ENCODE measurements around the gene WDFY4.
A peak's percentile ranks its signal among the peaks of the same experiment; 100 is the strongest.

The WDFY4 gene

GRCh38 chr10:48690791-48691660 lies 6.4 kb downstream of the WDFY4 start:
- DNase-seq (ENCODE audit: low spot score), result no peak

- no peak for DNase-seq (ENCODE audit: low spot score)
These were observed 7.3 kb downstream of the WDFY4 start for GRCh38 chr10:48691812-48692528.

- no peak for DNase-seq (ENCODE audit: low spot score)
These were observed 8.1 kb downstream of the WDFY4 start for GRCh38 chr10:48692748-48693147.

DNA sequence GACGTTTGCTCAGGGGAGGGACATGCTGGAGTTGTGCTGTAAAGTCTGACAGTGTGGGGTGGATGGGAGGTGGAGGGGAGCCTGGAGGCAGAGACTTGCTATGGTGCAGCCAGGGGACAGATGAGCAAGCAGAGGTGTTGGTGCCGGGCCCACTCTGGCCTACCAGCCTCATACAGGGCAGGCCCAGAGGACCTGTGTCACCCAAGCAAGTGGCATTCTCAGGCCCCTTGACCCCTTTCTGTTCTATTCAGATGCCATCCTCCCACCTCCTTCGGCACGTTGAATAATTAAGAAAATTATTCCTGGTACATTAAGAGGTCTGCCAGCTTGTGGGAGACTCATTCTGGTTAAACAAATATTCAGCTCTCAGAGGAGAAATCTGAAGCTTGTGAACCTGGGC lies 8.5 kb downstream of the WDFY4 start:
- DNase-seq (ENCODE audit: low spot score), result no peak

- DNase-seq (ENCODE audit: low spot score), result no peak
These were observed 9.8 kb downstream of the WDFY4 start for GRCh38 chr10:48694371-48695030.

DNA sequence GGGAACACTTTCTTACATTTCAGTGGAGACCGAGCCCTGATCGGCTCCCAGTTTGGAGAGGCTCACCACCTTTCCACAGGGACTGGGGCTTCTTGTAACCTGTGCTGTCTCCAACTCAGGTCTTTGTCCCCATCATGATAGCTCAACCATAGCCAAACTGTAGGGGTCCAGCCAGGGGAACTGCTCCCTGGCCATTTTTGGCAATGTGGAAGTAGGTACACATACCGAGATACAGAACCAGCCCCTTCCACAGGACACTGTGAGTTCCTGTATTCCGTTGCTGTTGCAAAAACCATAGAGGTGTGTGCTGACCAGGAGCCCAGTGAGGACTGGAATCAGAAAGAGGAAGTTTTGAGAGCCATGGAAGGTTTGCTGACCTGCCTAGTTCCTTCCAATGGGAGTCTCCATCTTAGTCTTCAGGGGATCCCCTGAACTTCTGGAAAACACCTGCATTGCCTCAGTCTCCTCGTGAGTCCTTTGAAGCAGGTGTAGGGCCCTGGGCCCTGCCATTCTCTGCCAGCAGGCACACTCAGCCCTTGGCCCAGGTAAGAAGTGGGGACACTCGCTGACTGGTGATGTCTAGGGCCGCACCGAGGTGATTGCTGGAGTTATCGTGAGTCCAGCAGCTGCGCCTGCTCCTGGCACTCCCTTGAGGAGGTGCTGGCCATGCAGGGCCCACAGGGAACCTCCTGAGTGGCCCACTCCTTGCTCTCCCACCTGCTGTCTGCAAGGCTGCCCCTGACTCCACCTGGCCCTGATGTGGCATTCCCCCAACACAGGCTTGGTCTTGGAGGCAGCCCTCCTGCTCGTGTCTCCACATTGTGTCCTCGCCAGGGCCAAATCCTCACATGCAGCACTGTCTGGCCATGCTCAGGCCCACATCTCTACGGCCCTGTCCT lies 11.2 kb downstream of the WDFY4 start:
- no peak for DNase-seq (ENCODE audit: low spot score)

- no peak for DNase-seq (ENCODE audit: low spot score)
These were observed 11.8 kb downstream of the WDFY4 start for GRCh38 chr10:48696535-48696873.

GRCh38 chr10:48697091-48697490 lies 12.4 kb downstream of the WDFY4 start:
- no peak for DNase-seq (ENCODE audit: low spot score)

GRCh38 chr10:48697821-48698764 lies 13.4 kb downstream of the WDFY4 start:
- no peak for DNase-seq (ENCODE audit: low spot score)

DNA sequence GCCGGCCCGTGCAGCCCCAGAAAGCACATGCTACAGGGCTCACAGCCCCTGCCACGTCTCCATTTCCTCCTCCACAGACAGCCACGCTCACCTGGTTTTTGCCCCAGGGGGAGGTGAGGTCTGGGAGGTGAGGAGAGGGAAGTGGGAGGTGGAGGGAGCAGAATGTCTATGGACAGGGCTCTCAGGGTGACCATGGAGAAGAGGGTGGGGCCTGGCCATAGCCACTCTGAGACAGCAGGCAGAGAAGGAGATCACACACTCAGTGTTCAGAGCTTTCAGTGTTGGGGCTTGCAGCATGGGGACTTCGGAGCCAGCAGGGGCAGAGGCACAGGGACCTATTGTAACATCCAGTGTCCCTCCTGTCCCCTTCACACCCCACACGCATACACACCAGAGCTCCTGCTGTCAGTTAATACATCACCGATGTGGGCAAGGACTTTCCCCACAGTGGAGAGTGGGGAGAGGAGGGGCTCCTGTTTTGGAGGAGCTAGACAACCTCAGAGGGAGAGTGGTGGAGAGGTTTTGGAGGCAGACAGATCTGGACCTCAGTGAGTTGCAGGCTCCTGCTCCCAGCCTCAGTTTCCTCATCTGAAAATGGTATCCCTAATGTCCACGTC lies 14.4 kb downstream of the WDFY4 start:
- peak; percentile 6 for DNase-seq (ENCODE audit: low spot score)

DNA sequence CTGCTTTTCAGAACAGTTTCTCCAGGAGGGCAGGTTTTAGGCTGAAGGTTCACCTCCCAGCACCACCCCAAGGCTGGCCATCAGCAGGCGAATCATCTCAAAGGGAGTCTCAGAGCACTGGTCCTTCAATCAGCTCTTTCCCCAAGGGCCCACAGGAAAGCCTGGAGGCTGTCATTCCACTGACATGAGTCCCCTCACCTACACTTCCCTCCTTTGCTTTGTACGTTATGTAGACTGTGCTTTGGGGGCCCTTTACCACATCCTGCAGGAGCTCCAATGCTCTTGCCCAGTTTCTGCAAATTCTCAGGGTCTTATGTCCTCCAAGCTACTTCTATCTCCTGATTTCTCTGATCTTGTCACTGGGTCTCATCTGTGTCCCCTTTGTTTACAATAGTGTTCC lies 15.4 kb downstream of the WDFY4 start:
- no peak for DNase-seq (ENCODE audit: low spot score)

- DNase-seq (ENCODE audit: low spot score), result no peak
These were observed 15.8 kb downstream of the WDFY4 start for GRCh38 chr10:48700493-48700892.

DNA sequence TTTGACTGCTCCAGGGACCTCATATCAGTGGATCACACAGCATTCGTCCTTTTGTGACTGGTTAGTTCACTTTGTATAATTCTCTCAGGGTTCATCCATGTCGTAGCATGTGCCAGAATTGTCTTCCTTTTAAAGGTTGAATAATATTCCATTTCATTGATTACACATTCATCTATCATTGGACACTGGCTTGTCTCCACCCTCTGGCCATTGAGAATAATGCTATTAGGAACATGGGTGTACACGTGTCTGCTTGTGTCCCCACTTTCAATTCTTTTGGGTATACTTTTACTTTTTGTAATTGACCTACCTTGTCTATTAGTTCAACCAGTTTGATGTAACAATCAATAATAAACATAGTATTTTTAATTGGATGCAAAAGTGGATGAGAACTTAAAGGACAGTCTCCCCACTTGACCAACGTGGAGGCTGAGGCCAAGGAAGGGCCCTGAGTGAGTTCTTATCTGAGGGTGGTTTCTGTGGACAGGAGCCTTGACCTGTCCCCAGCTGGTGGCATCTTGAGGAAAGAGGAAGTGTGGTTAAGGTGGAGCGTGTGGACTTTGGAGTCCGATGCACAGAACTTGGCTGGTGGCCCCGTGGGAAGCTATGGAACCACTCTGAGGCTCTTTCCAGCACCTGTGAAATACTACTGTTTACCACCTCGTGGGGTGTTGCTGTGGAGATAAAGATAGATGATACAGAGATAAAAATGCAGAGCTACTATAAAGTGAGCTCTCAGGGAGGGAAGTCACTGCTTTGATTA lies 16.6 kb downstream of the WDFY4 start:
- no peak for DNase-seq (ENCODE audit: low spot score)

GRCh38 chr10:48701941-48702340 lies 17.3 kb downstream of the WDFY4 start:
- DNase-seq (ENCODE audit: low spot score), result no peak

DNA sequence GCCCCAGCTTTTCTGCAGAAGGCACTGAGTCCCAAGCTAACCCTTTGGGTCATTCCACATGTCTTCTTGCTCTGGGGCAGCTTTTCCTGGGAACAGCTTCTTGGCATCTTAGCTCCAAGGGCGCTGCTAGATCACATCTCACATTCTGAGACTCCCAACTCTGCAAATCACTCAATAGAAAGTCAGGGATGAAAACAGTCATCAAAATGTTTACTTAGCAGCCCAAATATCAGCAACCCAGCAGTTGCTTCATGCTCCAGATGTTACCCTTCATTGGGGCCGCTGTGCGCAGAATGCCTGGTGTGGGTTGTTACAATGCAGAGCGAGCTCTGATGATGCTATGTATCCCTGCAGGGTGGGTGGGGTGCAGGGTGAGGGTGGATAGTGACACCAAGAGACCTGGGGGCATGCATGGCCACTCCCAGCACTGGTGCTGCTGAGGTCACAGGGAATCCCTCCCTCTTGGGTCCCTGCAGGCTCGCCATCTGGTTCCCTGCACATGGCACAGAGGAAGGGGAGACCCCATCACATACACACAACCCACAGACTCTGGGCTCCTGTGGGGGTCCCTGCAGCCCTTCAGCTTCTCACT lies 19.0 kb downstream of the WDFY4 start:
- DNase-seq (ENCODE audit: low spot score), result no peak

- no peak for DNase-seq (ENCODE audit: low spot score)
These were observed 19.5 kb downstream of the WDFY4 start for GRCh38 chr10:48704156-48704555.

GRCh38 chr10:48705401-48705938 lies 20.8 kb downstream of the WDFY4 start:
- DNase-seq (ENCODE audit: low spot score), result no peak

- no peak for DNase-seq (ENCODE audit: low spot score)
These were observed 22.8 kb downstream of the WDFY4 start for GRCh38 chr10:48707472-48707871.

- DNase-seq (ENCODE audit: low spot score), result peak; percentile 32
These were observed 23.5 kb downstream of the WDFY4 start for GRCh38 chr10:48708144-48708543.
